GM18858 (cell line): ENCODE results near the gene SYT12.
"Not testable (repeated sequence)": the region's sequence is repeated elsewhere in the genome, so short reads cannot be mapped to it uniquely, and the experiment has no call there.

Source experiments
- ATAC-seq: cut with Tn5 transposase; IDR thresholded peaks from one replicate; pipeline ENCODE4 v1.9.1; 2021; ENCODE audit not compliant: unreplicated experiment

SYT12 gene, protein sequence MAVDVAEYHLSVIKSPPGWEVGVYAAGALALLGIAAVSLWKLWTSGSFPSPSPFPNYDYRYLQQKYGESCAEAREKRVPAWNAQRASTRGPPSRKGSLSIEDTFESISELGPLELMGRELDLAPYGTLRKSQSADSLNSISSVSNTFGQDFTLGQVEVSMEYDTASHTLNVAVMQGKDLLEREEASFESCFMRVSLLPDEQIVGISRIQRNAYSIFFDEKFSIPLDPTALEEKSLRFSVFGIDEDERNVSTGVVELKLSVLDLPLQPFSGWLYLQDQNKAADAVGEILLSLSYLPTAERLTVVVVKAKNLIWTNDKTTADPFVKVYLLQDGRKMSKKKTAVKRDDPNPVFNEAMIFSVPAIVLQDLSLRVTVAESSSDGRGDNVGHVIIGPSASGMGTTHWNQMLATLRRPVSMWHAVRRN

DNA sequence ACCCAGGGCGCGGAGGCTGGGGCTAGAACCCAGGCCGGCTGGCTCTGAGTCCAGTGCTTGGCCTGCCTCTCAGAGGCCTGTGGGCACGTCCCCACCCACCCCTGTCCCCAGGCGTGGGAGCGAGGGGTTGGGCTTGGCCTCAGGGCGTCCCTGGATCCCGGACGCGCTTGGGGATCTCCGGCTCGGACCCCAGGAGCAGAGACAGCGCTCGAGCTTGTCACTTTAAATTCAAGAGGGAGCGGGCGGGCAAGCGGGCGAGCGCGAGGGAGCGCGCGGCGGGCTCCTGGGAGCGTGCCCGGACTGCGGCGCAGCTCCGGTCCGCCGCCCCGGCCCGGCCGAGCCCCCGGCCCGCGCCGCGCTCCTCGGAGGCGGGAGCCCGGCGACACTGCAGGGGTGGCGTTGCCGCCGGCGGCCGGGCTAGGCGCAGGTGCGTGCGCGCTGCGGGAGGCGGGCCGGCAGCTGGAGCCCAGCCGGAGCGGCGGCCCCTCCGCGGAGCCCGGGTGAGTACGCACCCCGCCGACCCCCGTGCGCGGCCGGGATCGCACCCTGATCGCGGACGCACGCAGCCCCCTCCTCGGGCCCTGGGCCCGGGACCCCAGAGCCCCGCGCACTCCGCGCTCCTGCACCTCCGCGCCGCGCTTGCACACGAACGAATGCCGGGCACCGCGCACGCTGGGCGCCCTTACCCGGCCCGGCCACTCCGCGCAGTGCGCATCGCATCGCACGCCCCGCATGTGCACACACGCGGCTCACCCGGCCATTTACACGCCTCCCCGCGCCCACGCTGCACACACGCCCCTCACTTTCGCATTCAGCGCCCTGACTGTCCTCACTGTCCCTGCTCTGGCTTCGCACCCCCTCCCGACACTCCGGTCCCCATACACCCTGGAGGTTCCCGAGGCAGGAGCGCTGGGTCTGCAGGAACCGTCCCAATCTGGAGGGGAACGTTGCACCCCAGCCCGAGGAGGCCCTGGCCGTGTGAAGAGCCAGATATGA is at the start of gene SYT12:
Gene SYT12 (plus strand): TSS at position 174 of the 996 bp plus-strand sequence. CDS start 7,011 bp downstream, outside the sequence.
- no peak for ATAC-seq

DNA sequence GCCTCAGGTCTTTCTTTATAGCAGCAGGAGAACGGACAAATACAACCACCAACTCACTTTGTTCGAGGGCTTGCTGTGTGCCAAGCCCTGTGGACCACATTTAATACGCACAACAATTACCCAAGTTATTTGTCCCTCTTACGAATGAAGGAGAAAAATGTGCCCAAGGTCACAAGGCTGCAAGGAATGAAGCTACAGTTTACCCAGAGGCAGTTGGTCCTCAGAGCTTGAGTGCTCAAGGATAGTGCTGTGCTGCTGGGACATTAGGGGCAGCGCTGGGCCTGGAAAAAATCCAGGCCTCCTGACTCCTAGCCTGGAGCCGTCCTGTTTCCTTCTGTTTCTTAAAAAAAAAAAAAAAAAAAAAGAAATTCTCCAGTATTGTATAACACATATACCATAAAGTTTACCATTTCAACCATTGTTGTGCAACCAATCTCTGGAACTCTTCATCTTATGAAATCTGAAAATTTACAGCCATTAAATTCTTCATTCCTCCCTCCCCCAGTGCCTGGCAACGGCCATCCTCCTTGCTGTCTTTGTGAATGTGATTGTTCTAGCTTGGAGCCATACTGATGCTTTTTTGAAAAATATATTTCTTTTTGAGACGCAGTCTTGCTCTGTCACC is 48.9 kb upstream of the SYT12 start:
- no peak for ATAC-seq

DNA sequence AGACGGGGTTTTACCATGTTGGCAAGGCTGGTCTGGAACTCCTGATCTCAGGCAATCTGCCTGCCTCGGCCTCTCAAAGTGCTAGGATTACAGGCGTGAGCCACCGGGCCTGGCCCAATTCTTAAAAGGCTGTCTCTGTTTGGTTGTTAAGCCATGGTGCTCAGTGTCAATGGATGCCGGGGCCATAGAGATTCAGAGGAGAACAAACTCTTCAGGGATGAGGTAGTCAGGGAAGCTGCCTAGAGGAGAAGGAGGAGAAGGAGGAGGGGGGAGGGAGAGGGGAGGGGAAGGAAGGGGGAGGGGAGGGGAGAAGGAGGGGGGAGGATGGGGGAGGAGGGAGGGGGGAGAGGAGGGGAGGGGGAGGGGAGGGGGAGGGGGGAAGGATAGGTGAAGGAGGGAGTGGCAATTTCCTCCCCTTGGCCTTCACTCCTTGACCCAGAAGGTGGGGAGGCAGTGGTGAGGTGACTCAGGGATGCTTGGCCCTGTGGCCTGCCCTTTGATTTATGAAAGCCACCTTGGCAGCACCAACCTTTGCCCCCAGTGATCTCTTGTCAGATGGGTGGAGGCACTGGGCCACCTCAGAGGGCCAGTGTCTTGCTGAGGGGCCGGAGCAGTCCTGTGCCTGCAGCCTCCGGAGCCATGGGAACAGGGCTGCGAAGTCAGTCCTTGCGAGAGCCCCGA is 48.1 kb upstream of the SYT12 start, which contains the start of gene C11orf86:
Gene C11orf86 (plus strand): TSS at position 581 of the 681 bp plus-strand sequence. CDS start 59 bp downstream, at position 640.
- ATAC-seq = no peak

DNA sequence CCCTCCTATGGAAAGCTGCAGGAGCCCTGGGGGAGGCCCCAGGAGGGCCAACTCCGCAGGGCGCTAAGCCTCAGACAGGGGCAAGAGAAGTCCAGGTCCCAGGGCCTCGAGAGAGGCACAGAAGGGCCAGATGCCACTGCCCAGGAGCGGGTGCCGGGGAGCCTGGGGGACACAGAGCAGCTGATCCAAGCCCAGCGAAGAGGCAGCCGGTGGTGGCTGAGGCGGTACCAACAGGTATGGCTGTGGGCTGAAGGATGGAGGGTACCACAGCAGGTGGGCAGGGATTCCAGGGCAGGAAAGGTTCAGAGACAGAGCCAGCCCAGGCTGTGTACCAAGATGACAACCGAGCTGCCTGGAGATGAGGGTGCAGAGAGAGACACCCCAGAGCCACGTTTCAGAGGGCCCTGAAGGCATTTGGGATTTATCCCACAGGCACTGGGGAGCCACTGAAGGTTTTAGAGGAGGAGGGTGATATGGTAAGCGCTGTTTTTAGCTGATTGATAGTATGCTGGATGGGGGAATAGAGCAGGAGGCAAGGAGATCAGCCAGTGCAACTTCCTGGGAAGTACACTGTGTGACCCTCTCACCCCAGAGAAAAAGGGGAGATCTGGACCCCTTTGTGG is 47.4 kb upstream of the SYT12 start:
- ATAC-seq = no peak

DNA sequence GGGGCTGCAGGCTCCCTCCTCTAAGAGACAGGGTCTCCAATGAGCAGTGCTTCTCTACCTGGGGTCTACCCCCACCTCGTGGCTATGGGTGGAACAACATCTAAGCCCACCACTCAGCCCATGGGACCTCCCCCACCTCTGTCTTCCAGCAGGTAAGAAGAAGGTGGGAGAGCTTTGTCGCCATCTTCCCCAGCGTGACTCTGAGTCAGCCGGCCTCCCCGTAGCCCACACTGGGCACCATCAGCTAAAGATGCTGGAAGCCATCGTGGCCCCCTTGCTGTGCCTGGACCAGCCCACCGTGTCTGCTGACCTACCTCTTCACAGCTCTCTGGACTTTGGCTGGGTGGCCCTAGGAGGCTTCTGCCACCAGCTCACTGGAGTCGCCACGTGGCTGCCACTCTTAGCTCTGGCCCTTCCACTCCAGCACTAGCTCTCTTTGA is 46.9 kb upstream of the SYT12 start:
- ATAC-seq = no peak

DNA sequence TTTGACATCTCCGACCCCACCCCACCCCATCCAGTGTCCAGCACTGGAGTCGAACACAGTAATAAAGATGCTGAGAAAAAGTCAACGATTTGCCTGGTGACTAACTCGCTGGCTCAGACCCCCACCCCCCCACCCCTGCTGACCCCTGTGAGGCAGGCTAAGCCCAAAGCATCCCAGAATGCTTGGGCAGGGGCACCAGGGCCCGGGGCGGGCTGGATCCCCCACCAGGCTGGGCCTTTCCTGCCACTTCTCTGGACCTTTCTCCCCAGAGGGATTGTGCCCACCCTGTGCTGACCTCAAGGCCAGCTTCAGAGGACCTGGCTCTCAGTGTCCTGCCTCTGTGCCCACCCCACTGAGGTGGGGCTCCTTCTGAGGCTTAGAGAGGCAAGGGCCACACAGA is 46.0 kb upstream of the SYT12 start:
- no peak for ATAC-seq

DNA sequence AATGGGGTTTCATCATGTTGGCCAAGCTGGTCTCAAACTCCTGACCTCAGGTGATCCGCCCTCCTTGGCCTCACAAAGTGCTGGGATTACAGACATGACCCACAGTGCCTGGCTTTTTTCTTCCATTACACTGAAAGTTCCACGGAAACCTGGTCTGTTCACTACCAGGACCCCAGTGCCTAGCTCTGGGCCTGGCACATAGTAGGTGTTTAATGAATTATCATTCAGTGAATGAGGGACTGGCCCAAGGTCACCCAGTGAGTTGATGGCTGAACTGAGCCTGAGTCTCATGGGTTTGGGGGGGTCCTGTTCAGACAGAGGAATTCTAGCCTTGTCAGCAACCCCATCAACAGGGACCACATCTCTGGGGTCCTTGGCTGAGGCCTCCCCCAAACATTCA is 44.7 kb upstream of the SYT12 start:
- ATAC-seq = no peak

DNA sequence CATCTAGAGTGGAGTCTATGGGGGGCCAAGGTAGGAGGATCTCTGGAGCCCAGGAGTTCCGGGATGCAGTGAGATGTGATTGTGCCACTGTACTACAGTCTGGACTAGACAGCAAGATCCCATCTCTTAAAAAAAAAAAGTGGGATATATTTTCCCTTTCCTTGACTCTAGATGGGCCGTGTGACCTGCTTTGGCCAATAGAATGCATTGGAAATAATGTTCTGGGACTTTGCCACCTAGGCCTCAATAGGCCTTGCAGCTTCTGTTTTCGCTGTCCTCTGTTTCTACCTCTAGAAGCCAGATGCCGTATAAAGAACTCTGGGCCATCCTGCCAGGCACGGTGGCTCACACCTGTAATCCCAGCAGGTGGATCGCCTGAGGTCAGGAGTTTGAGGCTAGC is 44.2 kb upstream of the SYT12 start:
- no peak for ATAC-seq

DNA sequence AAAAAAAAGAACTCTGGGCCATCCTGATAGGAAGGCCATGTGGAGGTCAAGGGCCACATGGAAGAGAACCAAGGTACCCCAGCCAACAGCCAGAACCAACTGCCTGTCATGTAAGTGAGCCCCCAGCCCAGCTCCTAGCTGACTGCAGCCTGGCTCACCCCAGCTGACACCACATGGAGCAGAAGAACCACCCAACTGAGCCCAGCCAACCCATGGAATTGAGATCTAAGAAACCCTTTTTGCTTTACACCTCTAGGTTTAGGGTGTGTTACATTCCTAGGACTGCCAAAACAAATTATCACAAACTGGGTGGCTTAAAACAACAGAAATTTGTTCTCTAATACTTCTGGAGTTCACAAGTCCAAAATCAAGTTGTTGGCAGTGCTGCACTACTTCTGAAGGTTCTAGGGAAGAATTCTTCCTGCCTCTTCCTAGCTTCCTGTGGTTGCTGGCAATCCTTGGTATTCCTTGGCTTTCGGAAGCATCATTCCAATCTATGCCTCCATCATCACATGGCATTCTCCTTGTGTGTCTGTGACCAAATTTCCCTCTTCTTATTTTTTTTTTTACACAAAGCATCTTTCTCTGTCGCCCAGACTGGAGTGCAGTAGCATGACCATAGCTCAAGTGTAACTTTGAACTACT is 43.5 kb upstream of the SYT12 start:
- ATAC-seq = no peak

DNA sequence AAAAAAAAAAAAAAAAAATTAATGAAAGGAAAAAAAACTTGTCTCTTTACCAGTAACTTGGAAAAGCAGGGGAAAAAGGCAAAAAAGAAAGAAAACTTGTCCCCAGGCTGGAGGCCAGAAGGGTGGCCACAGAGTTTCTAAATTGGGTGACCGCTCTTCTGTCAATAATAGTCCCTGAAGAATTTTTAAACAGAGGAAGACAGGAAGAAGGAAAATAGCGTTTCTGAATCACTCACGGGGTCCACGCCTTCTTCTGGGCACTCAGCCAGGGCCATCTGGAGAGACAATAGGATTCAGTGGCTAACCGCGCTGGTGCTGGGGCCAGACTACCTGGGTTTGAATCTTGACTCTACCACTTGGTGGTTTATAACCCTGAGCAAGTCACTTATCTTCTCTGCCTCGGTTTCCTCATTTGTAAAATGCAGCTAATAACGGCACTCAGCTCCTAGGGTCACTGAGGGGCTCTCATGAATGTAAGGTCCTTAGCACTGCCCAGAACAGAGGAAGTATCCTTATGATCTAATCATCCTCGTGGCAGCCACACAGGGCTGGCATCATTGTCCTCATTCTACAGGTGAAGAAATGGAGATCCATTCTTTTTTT is 40.9 kb upstream of the SYT12 start:
- ATAC-seq = no peak

DNA sequence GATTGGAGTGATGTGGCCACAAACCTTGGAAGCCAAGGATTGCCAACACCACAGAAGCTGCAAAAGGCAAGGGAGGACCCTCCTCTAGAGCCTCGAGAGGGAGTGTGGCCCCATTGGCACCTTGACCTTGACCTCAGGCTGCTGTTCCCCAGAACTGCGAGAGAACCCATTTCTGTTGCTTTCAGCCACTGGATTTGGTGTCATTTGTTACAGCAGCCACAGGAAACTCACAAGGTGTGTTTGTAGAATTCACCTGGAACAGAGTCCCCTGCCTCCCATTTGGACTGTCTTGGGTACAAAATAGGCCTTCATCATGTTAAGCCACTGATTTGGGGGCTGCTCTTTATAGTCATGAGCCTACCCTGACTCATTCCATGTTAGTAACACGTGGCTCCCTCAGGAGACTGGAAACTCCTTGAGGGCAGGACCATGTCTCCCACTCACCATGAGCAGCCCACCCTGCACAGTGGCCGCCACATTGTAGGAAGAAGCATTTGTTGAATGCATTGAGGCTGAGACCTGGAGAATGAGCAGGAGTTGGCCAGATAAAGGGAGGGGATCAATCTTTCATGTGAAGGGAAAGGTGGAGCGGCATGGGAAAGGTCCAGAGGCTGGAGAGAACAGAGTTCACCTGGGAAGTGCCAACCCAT is 39.5 kb upstream of the SYT12 start:
- ATAC-seq = no peak

DNA sequence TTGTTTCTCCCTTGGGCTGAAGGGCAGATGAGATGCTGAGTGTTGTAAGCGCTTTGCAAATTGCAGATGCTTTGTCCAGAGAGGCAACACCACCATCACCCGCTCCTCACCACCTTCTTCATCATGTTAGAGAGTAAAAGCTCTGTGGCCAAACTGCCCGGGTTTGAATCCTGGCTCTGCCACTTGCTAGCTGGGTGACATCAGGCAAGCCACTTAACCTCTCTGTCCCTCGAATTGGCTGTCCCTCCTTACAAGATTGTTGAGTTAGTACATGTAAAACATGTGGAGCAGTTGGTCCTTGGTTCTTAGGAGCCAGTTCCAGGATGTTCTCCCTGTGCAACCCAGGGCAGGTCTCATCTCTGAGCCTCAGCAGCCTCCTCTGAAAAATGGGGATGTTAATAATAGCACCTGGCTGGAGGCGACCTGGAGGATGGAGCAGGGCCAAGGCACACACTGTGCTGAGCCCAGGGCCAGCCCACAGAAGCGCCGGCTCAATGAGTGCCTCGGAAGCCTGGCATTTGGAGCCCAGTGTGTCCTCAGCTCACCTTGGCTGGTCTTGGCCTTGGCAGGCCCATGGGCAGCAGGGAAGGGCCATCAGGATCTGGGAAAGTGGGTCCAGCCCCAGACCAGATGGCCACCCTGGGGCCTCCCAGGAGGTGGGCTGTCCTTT is 37.3 kb upstream of the SYT12 start:
- ATAC-seq = no peak

DNA sequence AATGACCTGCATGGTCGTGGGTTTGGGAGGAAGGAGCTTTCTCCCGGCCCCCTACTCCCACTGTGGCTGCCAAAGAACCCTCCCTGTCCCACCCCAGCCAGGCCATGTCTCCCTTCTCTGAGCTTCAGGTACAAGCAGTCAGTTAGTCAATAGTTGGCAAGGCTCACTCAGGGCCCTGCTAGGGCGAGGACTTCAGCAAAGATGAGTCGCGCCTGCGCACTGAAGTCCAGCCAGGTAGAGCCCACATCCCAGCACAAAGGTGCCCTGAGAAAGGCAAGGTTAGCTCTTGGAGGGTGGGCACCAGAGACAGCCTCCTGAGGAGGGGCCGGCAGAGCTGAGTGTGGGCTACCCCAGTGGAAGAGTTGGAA is 36.8 kb upstream of the SYT12 start:
- no peak for ATAC-seq

DNA sequence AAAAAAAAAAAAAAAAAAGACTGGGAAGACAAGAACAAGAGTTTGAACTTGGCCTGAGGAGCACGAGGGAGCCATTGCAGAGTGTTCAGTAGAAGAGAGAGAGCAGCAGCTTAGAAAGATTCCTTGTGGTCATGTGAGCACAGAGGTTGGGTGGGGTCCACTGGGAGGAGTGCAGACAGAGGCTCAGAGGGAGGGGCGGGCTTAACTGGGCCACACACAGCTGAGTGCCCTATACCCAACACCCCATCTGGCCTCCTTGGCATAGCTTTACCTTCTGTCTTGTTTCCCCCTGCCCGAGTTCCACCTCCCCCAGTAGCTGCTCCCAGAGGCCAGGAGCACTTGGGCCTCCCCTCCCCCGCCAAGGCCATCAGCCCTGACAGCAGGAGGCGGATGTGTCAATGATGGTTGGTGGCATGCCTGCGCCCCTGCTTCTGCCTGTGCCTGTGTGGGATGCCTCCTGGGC is 35.7 kb upstream of the SYT12 start:
- ATAC-seq = no peak

DNA sequence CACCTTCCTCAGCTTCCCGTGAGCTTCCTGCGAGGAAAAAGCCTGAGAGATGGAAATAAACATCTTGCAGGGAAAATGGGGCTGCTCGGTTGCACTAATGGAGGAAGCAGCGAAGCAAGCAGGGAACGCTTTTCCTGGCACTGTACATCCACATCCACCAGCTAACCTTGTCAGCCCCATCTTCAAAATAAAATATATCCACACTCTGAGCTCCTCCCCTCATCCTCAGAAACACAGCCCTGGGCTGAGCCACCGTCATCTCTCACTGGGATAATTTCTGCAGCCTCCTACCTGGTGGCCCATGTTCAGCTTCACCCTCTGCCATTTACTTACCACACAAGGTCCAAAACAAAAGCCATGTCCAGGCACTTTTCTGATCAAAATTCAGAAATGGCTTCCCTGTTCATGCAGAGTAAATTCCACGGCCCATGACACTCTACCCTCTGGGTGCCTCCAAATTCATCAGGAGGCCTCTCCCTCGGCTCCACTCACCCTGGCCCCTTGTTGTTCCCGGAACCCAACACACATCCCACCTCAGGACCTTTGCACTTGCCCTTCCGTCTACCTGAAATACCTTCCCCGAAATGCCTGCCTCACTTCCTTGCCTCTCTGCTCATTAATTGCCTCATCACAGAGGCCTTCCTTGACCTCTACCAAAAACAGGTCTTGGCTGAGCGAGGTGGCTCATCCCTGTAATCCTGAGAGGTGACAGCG is 34.9 kb upstream of the SYT12 start:
- no peak for ATAC-seq

DNA sequence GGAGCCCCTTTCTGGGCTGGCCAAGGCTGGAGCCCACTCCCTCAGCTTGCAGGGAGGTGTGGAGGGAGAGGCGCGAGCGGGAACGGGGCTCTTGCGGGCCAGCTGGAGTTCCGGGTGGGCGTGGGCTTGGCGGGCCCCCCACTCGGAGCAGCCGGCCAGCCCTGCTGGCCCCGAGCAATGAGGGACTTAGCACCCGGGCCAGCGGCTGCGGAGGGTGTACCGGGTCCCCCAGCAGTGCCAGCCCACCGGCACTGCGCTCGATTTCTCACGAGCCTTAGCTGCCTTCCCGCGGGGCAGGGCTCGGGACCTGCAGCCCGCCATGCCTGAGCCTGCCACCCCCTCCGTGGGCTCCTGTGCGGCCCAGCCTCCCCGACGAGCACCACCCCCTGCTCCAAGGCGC is 34.2 kb upstream of the SYT12 start:
- not testable (repeated sequence) for ATAC-seq

DNA sequence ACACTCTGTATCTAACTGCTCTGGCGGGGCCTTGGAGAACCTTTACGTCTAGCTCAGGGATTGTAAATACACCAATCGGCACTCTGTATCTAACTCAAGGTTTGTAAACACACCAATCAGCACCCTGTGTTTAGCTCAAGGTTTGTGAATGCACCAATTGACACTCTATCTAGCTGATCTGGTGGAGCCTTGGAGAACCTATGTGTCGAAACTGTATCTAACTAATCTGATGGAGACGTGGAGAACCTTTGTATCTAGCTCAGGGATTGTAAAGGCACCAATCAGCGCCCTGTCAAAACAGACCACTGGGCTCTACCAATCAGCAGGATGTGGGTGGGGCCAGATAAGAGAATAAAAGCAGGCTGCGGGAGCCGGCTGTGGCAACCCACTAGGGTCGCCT is 33.6 kb upstream of the SYT12 start:
- ATAC-seq = not testable (repeated sequence)
